NOMO-1 treated with DMSO at 0.1 percent for 48 hours (cell line): Measurements from ENCODE around the gene ALDOA.
"Not testable (repeated sequence)": the region's sequence is repeated elsewhere in the genome, so short reads cannot be mapped to it uniquely, and the experiment has no call there.

Experiments used
- DNase-seq: peaks from one replicate; lab custom pipeline; 2025; ENCODE audit not compliant: unreplicated experiment; lab: John Stamatoyannopoulos, UW

Gene ALDOA

DNA sequence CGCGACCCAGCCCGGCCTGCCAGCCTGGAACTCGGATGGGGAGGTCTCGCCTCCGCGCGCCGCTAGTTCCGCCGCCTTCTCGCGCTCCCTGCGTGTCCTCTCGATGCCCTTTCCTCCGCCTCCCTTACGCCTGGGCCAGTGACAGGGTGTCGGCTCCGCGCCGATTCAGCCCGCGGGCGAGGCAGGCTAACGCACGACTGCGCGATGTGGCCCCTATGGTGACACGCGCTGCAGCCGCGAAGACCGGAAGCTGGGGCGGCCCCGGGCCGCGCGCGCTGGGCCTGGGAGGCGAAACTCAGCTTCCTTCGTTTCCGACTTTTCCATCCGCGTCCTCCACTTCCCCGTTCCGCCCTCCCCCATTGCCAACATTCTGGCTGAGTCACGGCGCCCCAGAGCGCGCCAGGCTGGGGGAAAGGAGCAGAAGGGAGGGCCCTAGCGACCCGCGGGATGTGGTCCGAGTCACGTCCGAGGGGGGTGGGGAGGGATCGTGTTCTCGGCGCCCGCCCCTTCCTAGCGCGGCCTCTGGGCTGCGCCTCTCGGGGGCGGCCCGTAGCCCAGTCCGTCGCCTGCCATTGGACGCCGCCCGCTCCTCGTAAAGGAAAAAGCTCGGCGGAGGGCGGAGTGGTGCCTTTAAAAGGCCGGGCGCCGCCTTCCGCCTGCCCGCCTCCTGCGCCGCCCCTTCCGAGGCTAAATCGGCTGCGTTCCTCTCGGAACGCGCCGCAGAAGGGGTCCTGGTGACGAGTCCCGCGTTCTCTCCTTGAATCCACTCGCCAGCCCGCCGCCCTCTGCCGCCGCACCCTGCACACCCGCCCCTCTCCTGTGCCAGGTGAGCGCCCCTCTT lies at the start of gene ALDOA:
Gene ALDOA (plus strand): TSS at position 659 of the 841 bp plus-strand sequence. CDS start 1,138 bp downstream, outside the sequence.
- peak; percentile 99 for DNase-seq

GRCh38 chr16:30016555-30017276 lies 48.8 kb upstream of the ALDOA start:
- no peak for DNase-seq

GRCh38 chr16:30017277-30017656 lies 48.3 kb upstream of the ALDOA start:
- no peak for DNase-seq

GRCh38 chr16:30017937-30018336 lies 47.6 kb upstream of the ALDOA start:
- not testable (repeated sequence) for DNase-seq

DNA sequence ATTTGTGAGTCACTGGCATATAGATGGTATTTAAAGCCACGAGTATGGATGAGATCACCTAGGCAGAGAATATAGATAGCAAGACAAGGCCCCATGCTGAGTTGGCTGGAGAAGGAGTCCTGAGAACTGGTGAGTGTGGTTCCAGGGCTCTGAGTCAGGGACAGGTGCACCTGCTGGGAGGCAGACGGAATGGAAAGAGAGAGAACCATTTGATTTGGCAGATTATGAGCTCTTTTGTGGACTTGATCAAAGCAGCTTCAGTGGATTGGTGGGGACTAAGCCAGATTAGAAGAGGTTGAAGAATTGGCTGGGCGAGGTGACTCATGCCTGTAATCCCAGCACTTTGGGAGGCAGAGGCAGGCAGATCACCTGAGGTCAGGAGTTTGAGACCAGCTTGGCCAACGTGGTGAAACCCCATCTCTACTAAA lies 46.8 kb upstream of the ALDOA start:
- DNase-seq: no peak

DNA sequence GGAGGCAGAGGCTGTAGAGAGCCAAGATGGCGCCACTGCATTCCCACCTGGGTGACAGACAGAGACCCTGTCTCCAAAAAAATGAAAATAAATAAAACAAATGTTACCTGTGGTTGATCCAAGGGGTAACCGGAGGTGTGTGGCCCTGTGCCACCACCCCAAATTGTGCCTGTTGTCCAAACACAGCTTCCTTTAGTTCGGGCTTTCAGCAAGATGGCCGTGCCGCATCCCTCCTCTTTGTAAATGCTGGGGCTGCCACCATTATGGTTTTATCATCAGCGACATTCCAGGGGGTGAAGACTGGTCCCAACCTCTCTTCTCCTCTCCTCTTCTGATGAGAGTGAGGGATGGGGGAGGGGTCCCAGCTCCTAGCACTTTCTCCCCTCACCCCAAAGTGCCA lies 42.7 kb upstream of the ALDOA start, which contains the start of gene C16orf92:
Gene C16orf92 (plus strand): TSS at position 312 of the 400 bp plus-strand sequence. CDS start 143 bp downstream, outside the sequence.
- DNase-seq: no peak

- no peak for DNase-seq
Measured at GRCh38 chr16:30023586-30023985, 42.0 kb upstream of the ALDOA start.

- DNase-seq: no peak
Measured at GRCh38 chr16:30024451-30024850, 41.1 kb upstream of the ALDOA start.

DNA sequence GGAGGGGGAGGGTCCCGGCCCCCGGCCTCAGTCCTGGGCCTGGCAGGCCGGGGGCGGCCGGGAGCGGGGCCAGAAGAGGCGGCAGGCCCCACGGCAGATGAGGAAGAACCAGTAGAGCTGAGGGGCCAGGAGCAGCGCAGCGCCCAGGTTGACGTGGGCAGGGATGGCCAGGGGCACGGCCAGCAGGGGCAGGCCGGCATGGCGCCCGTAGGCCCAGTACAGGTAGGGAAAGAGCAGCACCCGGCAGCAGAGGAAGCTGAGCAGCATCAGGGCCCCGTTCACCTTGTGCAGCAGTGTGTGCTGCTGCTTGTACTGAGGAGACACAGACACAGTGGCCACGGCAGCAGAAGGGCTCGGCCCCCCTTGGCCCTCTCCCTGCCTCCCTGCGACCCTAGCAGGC lies 40.4 kb upstream of the ALDOA start:
- no peak for DNase-seq

- no peak for DNase-seq
Measured at GRCh38 chr16:30025574-30025973, 40.0 kb upstream of the ALDOA start.

- no peak for DNase-seq
Measured at GRCh38 chr16:30026449-30026848, 39.1 kb upstream of the ALDOA start.

- DNase-seq: no peak
Measured at GRCh38 chr16:30027588-30028437, 37.7 kb upstream of the ALDOA start.

GRCh38 chr16:30028438-30029076 lies 37.0 kb upstream of the ALDOA start:
- peak; percentile 44 for DNase-seq

GRCh38 chr16:30030011-30030685 lies 35.4 kb upstream of the ALDOA start:
- no peak for DNase-seq

DNA sequence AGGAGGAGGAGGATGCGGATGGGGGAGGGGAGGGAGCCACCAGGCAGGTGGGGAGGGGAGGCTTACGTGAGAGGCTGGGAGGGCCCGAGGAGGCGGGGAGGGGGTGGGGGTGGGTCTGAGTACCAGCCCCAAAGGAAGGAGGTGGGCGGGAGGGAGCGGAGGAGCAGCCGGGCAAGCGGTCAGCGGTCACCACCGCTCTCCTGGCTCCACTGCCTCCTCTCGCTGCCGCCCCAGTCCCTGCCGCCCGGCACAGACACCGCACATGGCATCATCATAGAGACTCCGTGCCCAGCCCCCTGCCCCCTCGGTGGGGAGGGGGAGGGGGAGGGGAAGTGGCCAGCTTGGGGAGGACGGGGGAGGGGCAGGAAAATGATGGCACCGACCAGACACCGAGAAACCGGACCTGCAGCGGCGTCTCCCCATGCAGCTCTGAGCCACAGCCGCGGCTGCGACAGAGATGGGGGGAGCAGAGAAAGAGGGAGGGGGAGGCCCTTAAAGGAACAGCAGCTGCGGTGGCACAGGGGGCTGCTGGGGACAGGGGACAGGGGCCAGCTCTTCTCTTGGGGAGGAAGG lies 34.6 kb upstream of the ALDOA start, which contains the start of gene TLCD3B:
Gene TLCD3B (minus strand): TSS at position 431 of the 573 bp plus-strand sequence. CDS start 744 bp downstream, outside the sequence.
- no peak for DNase-seq

DNA sequence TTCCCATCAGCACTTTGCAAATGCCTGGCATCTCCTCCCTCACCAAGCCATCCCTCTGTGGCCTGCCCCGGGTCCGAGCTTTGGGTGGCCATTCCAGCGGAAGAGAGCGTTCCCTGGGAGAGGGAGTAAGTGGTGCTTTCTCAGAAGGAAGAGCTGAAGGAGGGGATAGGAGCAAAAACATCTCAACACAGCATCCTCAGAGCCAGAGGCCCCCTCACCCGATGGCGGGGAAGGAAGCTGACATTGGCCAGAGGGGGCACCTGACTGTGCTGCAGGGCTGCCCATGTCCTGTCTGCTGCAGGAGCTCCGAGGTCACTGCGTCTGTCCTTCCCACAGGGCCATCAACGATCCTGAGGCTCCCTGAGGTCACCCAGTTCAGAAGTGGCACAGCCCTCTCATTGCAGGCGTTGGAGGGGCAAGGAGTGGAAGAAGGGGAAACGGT lies 34.1 kb upstream of the ALDOA start:
- no peak for DNase-seq

- peak; percentile 52 for DNase-seq
Measured at GRCh38 chr16:30032083-30032819, 33.3 kb upstream of the ALDOA start.

DNA sequence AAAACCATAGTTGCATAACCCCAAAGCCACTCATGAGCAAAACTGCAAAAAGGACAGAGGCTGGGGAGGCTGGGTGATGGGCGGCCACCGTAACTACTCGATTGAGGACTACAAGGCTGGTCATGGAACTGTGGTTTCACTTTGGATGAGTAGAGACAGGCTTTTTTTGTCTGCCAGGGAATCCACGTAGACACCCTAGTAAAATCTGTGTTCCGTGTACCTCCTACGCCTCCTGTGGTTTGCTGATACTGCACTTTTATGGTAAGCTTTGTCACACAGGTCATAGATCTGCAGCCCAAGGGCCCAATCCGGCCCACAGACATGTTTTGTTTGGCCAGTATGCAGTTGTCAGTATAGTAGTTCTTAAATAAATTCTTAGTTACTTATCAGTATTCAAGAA lies 32.3 kb upstream of the ALDOA start:
- DNase-seq: no peak

GRCh38 chr16:30040221-30040620 lies 25.3 kb upstream of the ALDOA start:
- DNase-seq: peak; percentile 48
